Neural progenitor cell (in vitro differentiated cells): ENCODE measurements around the gene SYMPK.

ENCODE experiments used
- EZH2 ChIP-seq: fragments of 200-600 bp; sonication (generic); IDR thresholded peaks from 2 replicates; pipeline ENCODE4 v1.6.1; 2017; ENCODE audit warnings: antibody characterized with exemption, mild to moderate bottlenecking, moderate library complexity
- TF ChIP-seq, protein P1 (sequence below): fragments of 200-600 bp; sonication (generic); IDR thresholded peaks from 2 replicates; pipeline ENCODE4 v1.5.1; 2017; ENCODE audit warnings: antibody characterized with exemption, mild to moderate bottlenecking

DNA sequence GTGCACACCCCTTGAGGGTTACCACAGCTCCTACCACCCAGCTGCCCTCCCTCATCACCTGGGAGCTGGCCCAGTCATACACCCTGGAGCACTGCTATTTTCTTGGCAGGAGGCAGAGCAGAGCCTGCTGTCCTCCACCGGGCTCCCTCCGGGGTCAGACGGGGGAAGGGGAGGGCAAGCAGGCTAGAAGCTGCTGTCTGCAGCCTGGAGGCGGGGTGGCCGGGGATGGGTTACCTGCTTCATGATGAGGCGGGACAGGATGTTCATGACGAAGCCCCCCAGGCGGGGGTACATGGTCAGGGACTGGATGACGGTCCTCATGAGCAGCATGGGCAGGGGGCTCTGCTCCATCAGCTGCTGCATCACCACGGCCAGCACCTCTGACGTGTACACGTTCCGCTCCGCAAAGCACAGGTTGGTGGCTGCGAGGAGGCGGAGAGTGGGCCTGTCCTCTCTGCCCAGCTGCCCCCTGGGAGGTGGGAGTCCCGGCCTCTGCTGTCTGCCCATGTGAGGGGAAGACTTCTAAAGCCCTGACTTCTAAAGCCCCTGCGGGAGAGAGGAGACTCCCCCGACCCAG is 45.1 kb downstream of the SYMPK start:
- TF ChIP-seq, protein P1, sequence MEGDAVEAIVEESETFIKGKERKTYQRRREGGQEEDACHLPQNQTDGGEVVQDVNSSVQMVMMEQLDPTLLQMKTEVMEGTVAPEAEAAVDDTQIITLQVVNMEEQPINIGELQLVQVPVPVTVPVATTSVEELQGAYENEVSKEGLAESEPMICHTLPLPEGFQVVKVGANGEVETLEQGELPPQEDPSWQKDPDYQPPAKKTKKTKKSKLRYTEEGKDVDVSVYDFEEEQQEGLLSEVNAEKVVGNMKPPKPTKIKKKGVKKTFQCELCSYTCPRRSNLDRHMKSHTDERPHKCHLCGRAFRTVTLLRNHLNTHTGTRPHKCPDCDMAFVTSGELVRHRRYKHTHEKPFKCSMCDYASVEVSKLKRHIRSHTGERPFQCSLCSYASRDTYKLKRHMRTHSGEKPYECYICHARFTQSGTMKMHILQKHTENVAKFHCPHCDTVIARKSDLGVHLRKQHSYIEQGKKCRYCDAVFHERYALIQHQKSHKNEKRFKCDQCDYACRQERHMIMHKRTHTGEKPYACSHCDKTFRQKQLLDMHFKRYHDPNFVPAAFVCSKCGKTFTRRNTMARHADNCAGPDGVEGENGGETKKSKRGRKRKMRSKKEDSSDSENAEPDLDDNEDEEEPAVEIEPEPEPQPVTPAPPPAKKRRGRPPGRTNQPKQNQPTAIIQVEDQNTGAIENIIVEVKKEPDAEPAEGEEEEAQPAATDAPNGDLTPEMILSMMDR: no peak
- TF ChIP-seq EZH2: no peak
